Natural killer cell (primary cell): Measurements from ENCODE around the gene MT1H. TPM values are rescaled to one million over a fixed set of nuclear protein-coding genes. Genes with fewer than 3 reads are reported as not detected.

ENCODE experiments used
- ATAC-seq, 3 donors: fragments of 150-1000 bp in 2 of 3; fragments of 200-7000 bp in 1 of 3; cut with Tn5 transposase; 1 replicate in 1 of 3; 2 replicates in 2 of 3; pipeline ENCODE4 v1.10.0; 2021; ENCODE audit warnings: mild to moderate bottlenecking in 2 of 3, moderate library complexity in 2 of 3
- DNase-seq, 2 donors: peaks; one replicate each; pipeline versions ENCODE4 v3.0.0 to v3.0.0-alpha.2; 2013 to 2021; ENCODE audit warnings: mixed read lengths in 1 of 2
- H3K27ac ChIP-seq: one replicate; pipeline ENCODE4 v1.5.1; 2013; ENCODE audit warnings: mild to moderate bottlenecking, low read length
- H3K27me3 ChIP-seq: one replicate; pipeline ENCODE4 v1.6.1; 2013; ENCODE audit warnings: low read length; ENCODE audit not compliant: control insufficient read depth, insufficient read depth
- H3K36me3 ChIP-seq: one replicate; pipeline ENCODE4 v1.6.1; 2013; ENCODE audit warnings: low read length; ENCODE audit not compliant: control insufficient read depth, insufficient read depth
- H3K4me1 ChIP-seq: one replicate; pipeline ENCODE4 v1.6.1; 2013; ENCODE audit warnings: low read length; ENCODE audit not compliant: control insufficient read depth, insufficient read depth
- H3K4me3 ChIP-seq: one replicate; pipeline ENCODE4 v1.5.1; 2013; ENCODE audit warnings: low read length
- H3K9me3 ChIP-seq: one replicate; pipeline ENCODE4 v1.6.1; 2013; ENCODE audit warnings: low read length; ENCODE audit not compliant: control insufficient read depth, insufficient read depth
- H3K27ac Mint-ChIP-seq, 2 donors: one replicate each; pipeline ENCODE4 v1.8.0; 2022; ENCODE audit warnings: mild to moderate bottlenecking in 2 of 2, mixed read lengths in 2 of 2, moderate library complexity in 1 of 2
- H3K27me3 Mint-ChIP-seq, 2 donors: one replicate each; pipeline ENCODE4 v1.8.0; 2022; ENCODE audit warnings: low read depth in 2 of 2, mixed read lengths in 2 of 2
- H3K36me3 Mint-ChIP-seq: one replicate; pipeline ENCODE4 v1.8.0; 2022; ENCODE audit warnings: mixed read lengths
- H3K4me1 Mint-ChIP-seq, 2 donors: one replicate each; pipeline ENCODE4 v1.8.0; 2022; ENCODE audit warnings: mixed read lengths in 2 of 2
- H3K4me3 Mint-ChIP-seq: one replicate; pipeline ENCODE4 v1.8.0; 2022; ENCODE audit warnings: mild to moderate bottlenecking, moderate library complexity, mixed read lengths
- H3K9me3 Mint-ChIP-seq, 2 donors: one replicate each; pipeline ENCODE4 v1.8.0; 2022; ENCODE audit warnings: mixed read lengths in 2 of 2
- CTCF ChIP-seq: fragments of 200-600 bp; IDR thresholded peaks from one replicate; pipeline ENCODE4 v1.8.0; 2022; ENCODE audit warnings: antibody characterized with exemption
- WGBS: methylation state at CpG from one replicate; pipeline ENCODE4 v1.1.7; 2013; ENCODE audit warnings: missing lambda C conversion rate; ENCODE audit not compliant: insufficient coverage; 5-methylcytosine and 5-hydroxymethylcytosine counted together
- intact Hi-C: fragments of 100-400 bp; cut with micrococcal nuclease; formaldehyde crosslinking; loops from one replicate; pipeline ENCODE4 v1.14.2; 2022
- total RNA-seq, 4 donors: library from RNA; stranded (reverse); fragments of 120-200 nt in 1 of 4; gene quantifications; one replicate each; pipeline versions ENCODE4 v1.2.3 to v1.2.4, GENCODE V29; 2013 to 2022

The MT1H gene
- total RNA-seq, 3 donors from 2014 or later (not counting 1 experiment from before 2014, with no cell fraction given) = not detected

- Mint-ChIP-seq H3K9me3 (no peaks in the 10 kb centered on the region), H3K27me3 (peaks cover 63 to 64% of the 10 kb centered on the region in 2 donors), H3K27ac (no peak overlapping the region), H3K4me3 (no peak overlapping the region), H3K36me3 (no peaks in the 10 kb centered on the region), H3K4me1 (peaks cover 20 to 22% of the 10 kb centered on the region in 2 donors)
- no peaks in the 10 kb centered on the region for H3K36me3 ChIP-seq
- intact Hi-C loops = no loop called here
- no peak for TF ChIP-seq CTCF
- ATAC-seq (no peak), DNase-seq (no peak)
- no peak overlapping the region for H3K27ac ChIP-seq
- WGBS = 85% methylated on average over 1 of the region's 1 CpG
- peaks cover 39% of the 10 kb centered on the region for H3K27me3 ChIP-seq
- H3K4me1 ChIP-seq = peaks cover 33% of the 10 kb centered on the region
- H3K4me3 ChIP-seq = no peak overlapping the region
- no peaks in the 10 kb centered on the region for H3K9me3 ChIP-seq
Measured at GRCh38 chr16:56639045-56639444, 30.6 kb upstream of the MT1H start.

GRCh38 chr16:56640076-56640475, 29.5 kb upstream of the MT1H start:
- DNase-seq (no peak), ATAC-seq (no peak)
- Histone ChIP-seq H3K27me3 (peaks cover 32% of the 10 kb centered on the region), H3K27ac (no peak overlapping the region), H3K4me1 (peaks cover 33% of the 10 kb centered on the region), H3K9me3 (no peaks in the 10 kb centered on the region), H3K4me3 (no peak overlapping the region), H3K36me3 (no peaks in the 10 kb centered on the region)
- H3K27me3 Mint-ChIP-seq = peaks cover 58 to 64% of the 10 kb centered on the region in 2 donors
- H3K27ac Mint-ChIP-seq = no peak overlapping the region
- no peak overlapping the region for H3K4me3 Mint-ChIP-seq
- no peak for TF ChIP-seq CTCF
- H3K9me3 Mint-ChIP-seq = no peaks in the 10 kb centered on the region
- no CpG with 5 or more reads among the region's 1 CpG for WGBS
- intact Hi-C loops = no loop called here
- peaks cover 22 to 23% of the 10 kb centered on the region in 2 donors for H3K4me1 Mint-ChIP-seq
- no peaks in the 10 kb centered on the region for H3K36me3 Mint-ChIP-seq

- Mint-ChIP-seq H3K4me1 (peaks cover 21 to 22% of the 10 kb centered on the region in 2 donors), H3K4me3 (no peak overlapping the region), H3K27ac (no peak overlapping the region), H3K27me3 (peaks cover 61 to 68% of the 10 kb centered on the region in 2 donors), H3K36me3 (no peaks in the 10 kb centered on the region), H3K9me3 (no peaks in the 10 kb centered on the region)
- 92% methylated on average over 2 of the region's 2 CpGs for WGBS
- no peak overlapping the region for H3K27ac ChIP-seq
- peaks cover 28% of the 10 kb centered on the region for H3K27me3 ChIP-seq
- ATAC-seq (no peak), DNase-seq (no peak)
- intact Hi-C loops = no loop called here
- TF ChIP-seq CTCF = no peak
- H3K9me3 ChIP-seq = no peaks in the 10 kb centered on the region
- H3K4me1 ChIP-seq = peaks cover 26% of the 10 kb centered on the region
- H3K4me3 ChIP-seq = no peak overlapping the region
- no peaks in the 10 kb centered on the region for H3K36me3 ChIP-seq
Measured at GRCh38 chr16:56641166-56641565, 28.4 kb upstream of the MT1H start.

- Histone ChIP-seq H3K4me1 (peaks cover 21% of the 10 kb centered on the region), H3K27me3 (peaks cover 19% of the 10 kb centered on the region), H3K4me3 (peak overlapping the region; percentile 19), H3K36me3 (no peaks in the 10 kb centered on the region), H3K27ac (no peak overlapping the region), H3K9me3 (no peaks in the 10 kb centered on the region)
- WGBS = 6% methylated on average over 42 of the region's 42 CpGs
- peaks cover 16 to 21% of the 10 kb centered on the region in 2 donors for H3K4me1 Mint-ChIP-seq
- no peak for TF ChIP-seq CTCF
- intact Hi-C loops = no loop called here
- peak overlapping the region; percentile 74 for H3K4me3 Mint-ChIP-seq
- no peaks in the 10 kb centered on the region for H3K36me3 Mint-ChIP-seq
- DNase-seq (peak; percentile 51 to 89), ATAC-seq (peak; percentile 96 to 100 (median 100))
- H3K27ac Mint-ChIP-seq = no peak overlapping the region
- H3K9me3 Mint-ChIP-seq = no peaks in the 10 kb centered on the region
- H3K27me3 Mint-ChIP-seq = peaks cover 53 to 64% of the 10 kb centered on the region in 2 donors
Measured at GRCh38 chr16:56643080-56643778, 26.4 kb upstream of the MT1H start.
